Coronary artery (tissue), 2 donors: ENCODE data around the gene ZNF512.
"Not testable (repeated sequence)": the region's sequence is repeated elsewhere in the genome, so short reads cannot be mapped to it uniquely, and the experiment has no call there.

Source experiments
- DNase-seq: peaks from one replicate; pipeline ENCODE4 v3.0.0-alpha.2; 2017; ENCODE audit warnings: low spot score
- H3K27ac ChIP-seq, 2 donors: fragments of 200-600 bp; sonication (generic); one replicate each; pipeline ENCODE4 v1.5.1; 2016 to 2019
- H3K4me3 ChIP-seq: fragments of 200-600 bp; sonication (generic); 2 replicates; pipeline ENCODE4 v1.5.1; 2016; ENCODE audit warnings: mild to moderate bottlenecking, moderate library complexity
- CTCF ChIP-seq: fragments of 200-600 bp; sonication (generic); IDR thresholded peaks from one replicate; pipeline ENCODE4 v1.5.1; 2019; ENCODE audit warnings: antibody characterized with exemption

The ZNF512 gene

GRCh38 chr2:27582695-27583389, at the start of gene ZNF512:
ZNF512 (plus strand) TSS chr2:27583042; CDS start chr2:27583113, 71 bp downstream.
- no peak for TF ChIP-seq CTCF
- DNase-seq, result peak; percentile 94
- Histone ChIP-seq H3K4me3 (peak within 1 kb of the TSS; percentile 73), H3K27ac (peak within 1 kb of the TSS; percentile 63 to 77)

GRCh38 chr2:27537287-27537686, 45.6 kb upstream of the ZNF512 start:
- TF ChIP-seq CTCF, result no peak
- Histone ChIP-seq H3K27ac (no peak overlapping the region), H3K4me3 (no peak overlapping the region)
- no peak for DNase-seq

GRCh38 chr2:27538839-27539450, 43.9 kb upstream of the ZNF512 start:
- not testable (repeated sequence) for H3K27ac ChIP-seq, H3K4me3 ChIP-seq, DNase-seq

- not testable (repeated sequence) for H3K27ac ChIP-seq, H3K4me3 ChIP-seq, DNase-seq
These were observed 43.2 kb upstream of the ZNF512 start for GRCh38 chr2:27539649-27540048.

GRCh38 chr2:27544143-27544821, 38.6 kb upstream of the ZNF512 start:
- DNase-seq, result no peak
- Histone ChIP-seq H3K27ac (no peak overlapping the region), H3K4me3 (no peak overlapping the region)
- TF ChIP-seq CTCF, result no peak

GRCh38 chr2:27545348-27546141, 37.3 kb upstream of the ZNF512 start:
- TF ChIP-seq CTCF, result no peak
- DNase-seq, result no peak
- Histone ChIP-seq H3K27ac (no peak overlapping the region), H3K4me3 (no peak overlapping the region)

- TF ChIP-seq CTCF, result no peak
- DNase-seq, result no peak
- Histone ChIP-seq H3K27ac (no peak overlapping the region), H3K4me3 (no peak overlapping the region)
These were observed 33.5 kb upstream of the ZNF512 start for GRCh38 chr2:27549303-27549702.
